Measurements from ENCODE around the gene TKTL1.

Gene TKTL1

DNA sequence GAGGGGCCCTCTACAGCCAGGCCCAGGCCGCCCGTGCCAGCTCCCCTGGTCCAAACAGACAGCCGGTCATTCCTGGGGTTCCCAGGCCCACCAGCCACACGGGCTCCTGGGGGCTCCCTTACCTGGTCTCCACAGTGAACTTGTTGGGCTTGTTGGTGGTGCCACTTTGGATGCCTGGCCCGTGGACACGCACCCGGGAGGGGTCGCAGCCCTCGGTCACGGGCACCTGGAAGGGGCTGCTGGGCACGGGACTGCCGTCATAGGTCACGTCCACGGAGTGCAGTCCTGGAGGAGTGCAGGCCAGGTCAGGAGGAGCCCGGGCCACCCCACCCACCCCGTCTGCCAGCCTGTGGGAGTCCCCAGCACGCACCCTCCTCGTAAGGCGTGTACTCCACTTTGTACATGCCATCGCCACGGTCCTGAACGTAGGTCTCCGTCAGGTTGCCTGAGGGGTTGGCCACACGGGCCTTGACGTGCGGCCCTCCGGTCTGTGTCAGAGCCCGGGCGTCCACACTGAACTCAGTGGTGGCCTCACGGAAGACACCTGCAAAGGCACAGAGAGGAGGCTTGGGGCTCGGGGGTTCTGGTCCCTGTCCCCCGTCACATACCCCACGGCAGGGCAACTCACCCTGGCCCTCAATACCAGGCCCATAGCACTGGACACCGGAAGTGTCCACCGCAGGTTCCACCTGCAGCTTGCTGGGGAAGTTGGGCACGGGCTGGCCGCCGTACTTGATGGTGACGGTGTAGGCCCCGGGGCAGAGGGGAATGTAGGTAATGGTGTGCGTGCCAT is 64.0 kb downstream of the TKTL1 start:
- no peaks in the 10 kb centered on the region for H3K9me3 ChIP-seq (ENCODE audit: insufficient read depth, low read length, severe bottlenecking)
- TF ChIP-seq CTCF (IDR thresholded peaks at IDR 0.05; ENCODE audit: borderline replicate concordance, extremely low read depth, low read length, poor library complexity, severe bottlenecking): no peak
- no peak for TF ChIP-seq EZH2 (IDR thresholded peaks at IDR 0.05; ENCODE audit: borderline replicate concordance, low read depth, low read length, severe bottlenecking)
- no peak overlapping the region for H3K27ac ChIP-seq (ENCODE audit: low read length)
- H3K4me3 ChIP-seq (ENCODE audit: low read depth in 1 of 2, low read length in 2 of 2): no peak overlapping the region
- no peaks in the 10 kb centered on the region for H3K27me3 ChIP-seq (ENCODE audit: insufficient read depth, low read length, poor library complexity)
- H2AFZ ChIP-seq (ENCODE audit: low read depth, low read length): no peak overlapping the region
- peaks cover 81% of the 10 kb centered on the region for H4K20me1 ChIP-seq (ENCODE audit: insufficient read depth, low read length)
- peaks cover 43% of the 10 kb centered on the region for H3K79me2 ChIP-seq (ENCODE audit: insufficient read depth, low read length)
- H3K4me1 ChIP-seq (ENCODE audit: insufficient read depth, low read length): no peaks in the 10 kb centered on the region; the same call in 1 of the 2 replicates
- H3K9ac ChIP-seq (ENCODE audit: low read depth, low read length): no peak overlapping the region
- no peak for ATAC-seq (ENCODE audit: insufficient read depth, low read depth)
- H3K36me3 ChIP-seq (ENCODE audit: insufficient read depth, low read length): peaks cover 93% of the 10 kb centered on the region
- DNase-seq: no peak
- no peak overlapping the region for H3K4me2 ChIP-seq (ENCODE audit: insufficient read depth, low read length)

- ATAC-seq (ENCODE audit: insufficient read depth, low read depth) (no peak), DNase-seq (no peak)
- peaks cover 81% of the 10 kb centered on the region for H4K20me1 ChIP-seq (ENCODE audit: insufficient read depth, low read length)
- no peak overlapping the region for H3K9ac ChIP-seq (ENCODE audit: low read depth, low read length)
- no peaks in the 10 kb centered on the region for H3K9me3 ChIP-seq (ENCODE audit: insufficient read depth, low read length, severe bottlenecking)
- no peaks in the 10 kb centered on the region for H3K27me3 ChIP-seq (ENCODE audit: insufficient read depth, low read length, poor library complexity)
- peaks cover 48% of the 10 kb centered on the region for H3K79me2 ChIP-seq (ENCODE audit: insufficient read depth, low read length)
- TF ChIP-seq CTCF (IDR thresholded peaks at IDR 0.05; ENCODE audit: borderline replicate concordance, extremely low read depth, low read length, poor library complexity, severe bottlenecking) (no peak), EZH2 (IDR thresholded peaks at IDR 0.05; ENCODE audit: borderline replicate concordance, low read depth, low read length, severe bottlenecking) (no peak)
- no peak overlapping the region for H3K4me3 ChIP-seq (ENCODE audit: low read depth in 1 of 2, low read length in 2 of 2)
- H3K4me2 ChIP-seq (ENCODE audit: insufficient read depth, low read length): no peak overlapping the region
- H2AFZ ChIP-seq (ENCODE audit: low read depth, low read length): no peak overlapping the region
- no peaks in the 10 kb centered on the region; the same call in 1 of the 2 replicates for H3K4me1 ChIP-seq (ENCODE audit: insufficient read depth, low read length)
- H3K27ac ChIP-seq (ENCODE audit: low read length): no peak overlapping the region
- H3K36me3 ChIP-seq (ENCODE audit: insufficient read depth, low read length): peaks cover 93% of the 10 kb centered on the region
Observed at GRCh38 chrX:154360155-154360713, 64.6 kb downstream of the TKTL1 start.

GRCh38 chrX:154362085-154362742 is 66.6 kb downstream of the TKTL1 start:
- no peaks in the 10 kb centered on the region for H3K9me3 ChIP-seq (ENCODE audit: insufficient read depth, low read length, severe bottlenecking)
- H3K4me2 ChIP-seq (ENCODE audit: insufficient read depth, low read length): no peak overlapping the region
- H3K9ac ChIP-seq (ENCODE audit: low read depth, low read length): no peak overlapping the region
- ATAC-seq (ENCODE audit: insufficient read depth, low read depth) (no peak), DNase-seq (no peak)
- H3K79me2 ChIP-seq (ENCODE audit: insufficient read depth, low read length): peaks cover 65% of the 10 kb centered on the region
- no peak overlapping the region for H3K27ac ChIP-seq (ENCODE audit: low read length)
- no peak overlapping the region for H2AFZ ChIP-seq (ENCODE audit: low read depth, low read length)
- peaks cover 93% of the 10 kb centered on the region for H3K36me3 ChIP-seq (ENCODE audit: insufficient read depth, low read length)
- no peaks in the 10 kb centered on the region for H3K27me3 ChIP-seq (ENCODE audit: insufficient read depth, low read length, poor library complexity)
- peaks cover 6% of the 10 kb centered on the region for H3K4me1 ChIP-seq (ENCODE audit: insufficient read depth, low read length)
- peaks cover 82% of the 10 kb centered on the region for H4K20me1 ChIP-seq (ENCODE audit: insufficient read depth, low read length)
- TF ChIP-seq EZH2 (IDR thresholded peaks at IDR 0.05; ENCODE audit: borderline replicate concordance, low read depth, low read length, severe bottlenecking) (no peak), CTCF (IDR thresholded peaks at IDR 0.05; ENCODE audit: borderline replicate concordance, extremely low read depth, low read length, poor library complexity, severe bottlenecking) (no peak)
- H3K4me3 ChIP-seq (ENCODE audit: low read depth in 1 of 2, low read length in 2 of 2): no peak overlapping the region

Data from DND-41 (cell line).